ENCODE data around the gene FIBIN. TPM values are rescaled to one million over a fixed set of nuclear protein-coding genes. Genes with fewer than 3 reads are reported as not detected.

The FIBIN gene
- total and polyA plus RNA-seq, 4 donors, result 3.8 to 12.9 (median 9.4) TPM

DNA sequence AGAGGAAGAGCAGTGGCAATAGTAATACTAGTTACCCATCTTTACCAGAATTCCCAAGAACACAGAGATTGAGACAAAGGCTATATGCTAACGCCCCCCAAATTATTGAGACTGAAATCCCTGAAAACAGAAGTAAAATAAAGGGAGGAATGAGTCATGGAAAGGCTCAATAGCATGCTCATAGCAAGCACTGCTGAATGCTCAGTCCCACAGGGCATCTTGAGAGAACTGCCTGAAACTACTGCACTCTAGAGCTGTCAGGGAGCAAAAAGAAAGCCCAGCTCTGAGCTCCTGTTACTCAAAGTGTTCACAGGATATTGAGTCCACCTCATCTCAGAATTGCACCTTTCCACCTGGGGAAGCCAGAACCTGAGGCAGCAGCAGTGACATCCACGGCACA, 44.1 kb upstream of the FIBIN start:
- Histone ChIP-seq H3K27me3 (ENCODE audit: control insufficient read depth in 3 of 3, insufficient read depth in 3 of 3, low read length in 2 of 3) (no peaks in the 10 kb centered on the region), H3K9me3 (ENCODE audit: control insufficient read depth in 4 of 4, insufficient read depth in 3 of 4, low read length in 3 of 4) (no peaks in the 10 kb centered on the region), H3K36me3 (ENCODE audit: control insufficient read depth in 4 of 4, insufficient read depth in 4 of 4, low read length in 4 of 4) (no peaks in the 10 kb centered on the region), H3K4me3 (no peak overlapping the region), H3K4me1 (ENCODE audit: control insufficient read depth in 5 of 5, insufficient read depth in 5 of 5, low read length in 5 of 5) (peaks cover 0 to 13% (median 2%) of the 10 kb centered on the region in 5 donors), H3K9ac (ENCODE audit: insufficient read depth in 1 of 2, low read length in 2 of 2) (no peak overlapping the region), H3K27ac (ENCODE audit: low read depth in 1 of 2, low read length in 1 of 2) (no peak overlapping the region)
- ATAC-seq (ENCODE audit: insufficient read depth, low FRiP score) (no peak), DNase-seq (no peak)
- WGBS, 2 donors, result 81 to 84% methylated on average over 2 of the region's 2 CpGs
- TF ChIP-seq, protein P1, sequence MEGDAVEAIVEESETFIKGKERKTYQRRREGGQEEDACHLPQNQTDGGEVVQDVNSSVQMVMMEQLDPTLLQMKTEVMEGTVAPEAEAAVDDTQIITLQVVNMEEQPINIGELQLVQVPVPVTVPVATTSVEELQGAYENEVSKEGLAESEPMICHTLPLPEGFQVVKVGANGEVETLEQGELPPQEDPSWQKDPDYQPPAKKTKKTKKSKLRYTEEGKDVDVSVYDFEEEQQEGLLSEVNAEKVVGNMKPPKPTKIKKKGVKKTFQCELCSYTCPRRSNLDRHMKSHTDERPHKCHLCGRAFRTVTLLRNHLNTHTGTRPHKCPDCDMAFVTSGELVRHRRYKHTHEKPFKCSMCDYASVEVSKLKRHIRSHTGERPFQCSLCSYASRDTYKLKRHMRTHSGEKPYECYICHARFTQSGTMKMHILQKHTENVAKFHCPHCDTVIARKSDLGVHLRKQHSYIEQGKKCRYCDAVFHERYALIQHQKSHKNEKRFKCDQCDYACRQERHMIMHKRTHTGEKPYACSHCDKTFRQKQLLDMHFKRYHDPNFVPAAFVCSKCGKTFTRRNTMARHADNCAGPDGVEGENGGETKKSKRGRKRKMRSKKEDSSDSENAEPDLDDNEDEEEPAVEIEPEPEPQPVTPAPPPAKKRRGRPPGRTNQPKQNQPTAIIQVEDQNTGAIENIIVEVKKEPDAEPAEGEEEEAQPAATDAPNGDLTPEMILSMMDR (IDR thresholded peaks at IDR 0.05; ENCODE audit: control extremely low read depth, extremely low read depth), result no peak

DNA sequence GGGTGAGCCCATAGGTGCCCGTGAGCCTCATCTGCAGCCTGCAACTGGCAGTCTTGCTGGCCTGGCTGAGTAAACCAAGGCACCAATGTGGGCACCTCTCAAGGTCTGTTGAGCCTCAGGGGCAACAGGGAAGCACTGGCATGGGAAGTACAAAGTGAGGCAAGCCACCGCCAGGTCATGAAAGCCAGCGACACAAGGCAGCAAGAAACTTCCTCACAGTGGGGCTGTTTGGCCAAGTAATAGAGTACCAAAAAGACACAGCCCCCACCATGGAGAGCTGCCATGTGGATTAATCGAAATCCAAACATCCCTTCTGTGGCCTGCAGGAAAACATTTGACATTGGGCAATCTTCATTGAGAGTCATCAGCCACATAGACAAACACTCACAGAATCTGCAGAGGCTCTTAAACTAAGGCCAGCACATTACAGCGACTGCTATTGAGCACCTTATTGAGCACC, 43.6 kb upstream of the FIBIN start:
- no peak overlapping the region for H3K27ac ChIP-seq (ENCODE audit: low read depth in 1 of 2, low read length in 1 of 2)

DNA sequence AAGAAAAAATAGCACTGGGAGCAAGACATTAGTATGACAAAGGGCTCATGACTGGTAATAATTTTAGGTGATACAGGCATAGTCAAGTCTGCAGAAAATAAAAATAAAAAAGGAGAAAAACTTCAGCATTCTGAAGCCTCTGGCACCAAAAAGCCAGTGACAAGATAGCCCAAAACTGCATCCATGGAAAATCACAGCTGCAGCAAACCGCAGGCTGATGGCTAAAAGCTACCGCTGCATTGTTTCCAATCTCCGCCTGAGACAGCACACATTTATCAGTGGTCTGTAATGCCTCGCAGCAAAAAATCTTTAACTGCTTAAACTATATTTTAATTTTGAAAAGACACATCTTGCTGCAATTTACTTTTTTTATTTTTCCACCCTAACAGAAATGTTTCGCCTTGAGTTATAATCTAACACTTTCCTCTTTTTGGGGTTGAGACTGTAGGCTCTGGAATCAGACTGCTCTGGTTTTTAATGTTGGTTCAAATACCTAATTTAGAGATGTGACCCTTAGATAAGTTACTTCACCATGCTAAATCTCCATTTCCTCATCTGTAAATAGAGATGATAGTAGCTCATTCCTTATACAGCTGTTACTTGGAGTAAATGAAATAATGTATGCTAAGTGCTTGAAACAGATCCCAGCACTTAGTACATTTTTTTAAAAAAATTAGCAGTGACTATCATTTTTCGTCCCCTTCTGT, 42.0 kb upstream of the FIBIN start:
- 72 to 81% methylated on average over 6 of the region's 6 CpGs for WGBS, 2 donors
- TF ChIP-seq, protein P1 (IDR thresholded peaks at IDR 0.05; ENCODE audit: control extremely low read depth, extremely low read depth), result no peak

More for the DNA sequence above, 43.6 kb upstream of the FIBIN start:
- Histone ChIP-seq H3K36me3 (ENCODE audit: control insufficient read depth in 4 of 4, insufficient read depth in 4 of 4, low read length in 4 of 4) (no peaks in the 10 kb centered on the region), H3K27me3 (ENCODE audit: control insufficient read depth in 3 of 3, insufficient read depth in 3 of 3, low read length in 2 of 3) (no peaks in the 10 kb centered on the region), H3K4me1 (ENCODE audit: control insufficient read depth in 5 of 5, insufficient read depth in 5 of 5, low read length in 5 of 5) (peaks cover 0 to 13% (median 0%) of the 10 kb centered on the region in 5 donors), H3K4me3 (no peak overlapping the region), H3K9me3 (ENCODE audit: control insufficient read depth in 4 of 4, insufficient read depth in 3 of 4, low read length in 3 of 4) (no peaks in the 10 kb centered on the region), H3K9ac (ENCODE audit: insufficient read depth in 1 of 2, low read length in 2 of 2) (no peak overlapping the region)
- TF ChIP-seq, protein P1 (IDR thresholded peaks at IDR 0.05; ENCODE audit: control extremely low read depth, extremely low read depth), result no peak
- ATAC-seq (ENCODE audit: insufficient read depth, low FRiP score) (peak; percentile 37), DNase-seq (no peak)
- WGBS, 2 donors, result 72 to 95% methylated on average over 5 of the region's 5 CpGs

More for the DNA sequence above, 42.0 kb upstream of the FIBIN start:
- H3K9ac ChIP-seq (ENCODE audit: insufficient read depth in 1 of 2, low read length in 2 of 2), result no peak overlapping the region
- H3K4me3 ChIP-seq, result no peak overlapping the region
- peak in 2 of 3 donors; percentile 20 to 51 for DNase-seq
- H3K27ac ChIP-seq (ENCODE audit: low read depth in 1 of 2, low read length in 1 of 2), result no peak overlapping the region
- peaks cover 0 to 13% (median 0%) of the 10 kb centered on the region in 5 donors for H3K4me1 ChIP-seq (ENCODE audit: control insufficient read depth in 5 of 5, insufficient read depth in 5 of 5, low read length in 5 of 5)
- H3K36me3 ChIP-seq (ENCODE audit: control insufficient read depth in 4 of 4, insufficient read depth in 4 of 4, low read length in 4 of 4), result no peaks in the 10 kb centered on the region
- no peaks in the 10 kb centered on the region for H3K9me3 ChIP-seq (ENCODE audit: control insufficient read depth in 4 of 4, insufficient read depth in 3 of 4, low read length in 3 of 4)
- no peaks in the 10 kb centered on the region for H3K27me3 ChIP-seq (ENCODE audit: control insufficient read depth in 3 of 3, insufficient read depth in 3 of 3, low read length in 2 of 3)
- ATAC-seq (ENCODE audit: insufficient read depth, low FRiP score), result no peak

All from lung (tissue), 12 donors.